GM12891 (cell line): Measurements from ENCODE around the gene THNSL1.

Experiments
- DNase-seq: peaks from one replicate; pipeline ENCODE4 v3.0.0; 2011; ENCODE audit warnings: low spot score; ENCODE audit not compliant: insufficient read length
- FAIRE-seq: peaks from 2 replicates; lab custom pipeline; 2011; peaks lifted over from hg19 to GRCh38; lab: Jason Lieb, UNC
- PAX5 ChIP-seq: IDR thresholded peaks from 2 replicates; pipeline ENCODE4 v1.6.1; 2011; ENCODE audit warnings: low read length, moderate library complexity, mild to moderate bottlenecking; ENCODE audit not compliant: insufficient read depth, severe bottlenecking
- POLR2A ChIP-seq: IDR thresholded peaks from 2 replicates; pipeline ENCODE4 v1.6.1; 2011; ENCODE audit warnings: low read depth, low read length, control low read depth
- POLR2AphosphoS5 ChIP-seq: IDR thresholded peaks from 2 replicates; pipeline ENCODE4 v1.6.1; 2011; ENCODE audit warnings: low read depth, low read length, control low read depth
- POU2F2 ChIP-seq: IDR thresholded peaks from 2 replicates; pipeline ENCODE4 v1.6.1; 2011; ENCODE audit warnings: low read depth, mild to moderate bottlenecking, control low read depth, low read length, moderate library complexity
- SPI1 ChIP-seq: IDR thresholded peaks from 2 replicates; pipeline ENCODE4 v1.6.1; 2011; ENCODE audit warnings: low read depth, low read length, control low read depth
- TAF1 ChIP-seq: IDR thresholded peaks from 2 replicates; pipeline ENCODE4 v1.6.1; 2011; ENCODE audit warnings: low read depth, low read length, control low read depth

The THNSL1 gene

DNA sequence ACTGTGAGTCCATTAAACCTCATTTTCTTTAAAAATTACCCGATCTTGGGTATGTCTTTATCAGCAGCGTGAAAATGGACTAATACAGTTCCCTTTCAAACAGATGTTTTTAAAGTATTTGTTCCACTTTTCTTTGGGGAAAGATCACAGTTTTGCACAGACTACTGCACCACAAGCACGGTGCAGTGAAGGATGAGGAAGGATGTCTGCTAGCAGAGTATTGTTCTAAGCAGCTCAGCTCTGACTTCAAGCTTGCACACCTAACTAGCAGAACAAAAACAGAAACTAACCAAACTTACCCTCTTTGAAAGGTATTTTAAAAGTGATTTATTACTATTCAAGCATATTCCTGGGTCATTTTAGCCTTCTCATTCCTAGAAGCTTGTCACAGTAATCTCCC, 20.0 kb downstream of the THNSL1 start:
- DNase-seq (no peak), FAIRE-seq (no peak)
- TF ChIP-seq SPI1 (no peak), TAF1 (no peak), PAX5 (no peak), POU2F2 (no peak), POLR2A (no peak), POLR2AphosphoS5 (no peak)

DNA sequence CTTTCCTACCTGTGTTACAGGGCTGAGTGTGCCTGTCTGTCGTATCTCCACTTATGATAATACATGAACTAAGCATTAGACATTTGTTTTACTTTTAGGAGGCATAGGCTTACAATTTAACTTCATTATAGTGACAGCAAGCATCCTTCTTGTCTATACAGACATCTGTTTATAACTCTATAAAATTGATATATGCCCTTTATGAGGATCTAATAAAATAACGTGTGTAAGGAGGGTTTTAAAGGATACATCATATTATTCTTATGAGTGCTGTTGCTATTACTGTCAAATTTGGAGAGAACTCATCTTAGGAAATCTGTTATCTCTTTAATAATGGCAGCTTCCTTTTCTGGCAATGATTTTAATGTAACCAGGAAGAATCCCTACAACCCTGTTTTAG, 21.9 kb downstream of the THNSL1 start:
- no peak for TF ChIP-seq PAX5
- FAIRE-seq (no peak), DNase-seq (no peak)

DNA sequence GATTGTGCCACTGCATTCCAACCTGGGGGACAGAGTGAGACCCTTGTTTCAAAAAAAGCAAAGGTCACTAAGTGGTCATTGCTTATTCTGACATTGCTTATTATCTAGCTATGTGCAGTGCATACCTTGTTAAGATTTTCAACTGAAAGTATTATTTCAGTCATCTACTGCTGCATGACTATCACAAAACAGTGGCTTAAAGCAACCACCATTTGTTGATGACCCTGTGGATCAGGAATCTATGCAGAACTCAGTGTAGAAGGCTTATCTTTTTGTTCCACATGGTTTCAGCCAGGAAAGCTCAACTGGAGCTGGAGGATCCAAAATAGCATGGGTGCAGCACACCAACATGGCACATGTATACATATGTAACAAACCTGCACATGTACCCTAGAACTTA, 23.1 kb downstream of the THNSL1 start:
- FAIRE-seq (no peak), DNase-seq (no peak)
- no peak for TF ChIP-seq POU2F2
- TF ChIP-seq POLR2AphosphoS5, result no peak
- TF ChIP-seq TAF1, result no peak
- no peak for TF ChIP-seq PAX5
- no peak for TF ChIP-seq POLR2A
- no peak for TF ChIP-seq SPI1

DNA sequence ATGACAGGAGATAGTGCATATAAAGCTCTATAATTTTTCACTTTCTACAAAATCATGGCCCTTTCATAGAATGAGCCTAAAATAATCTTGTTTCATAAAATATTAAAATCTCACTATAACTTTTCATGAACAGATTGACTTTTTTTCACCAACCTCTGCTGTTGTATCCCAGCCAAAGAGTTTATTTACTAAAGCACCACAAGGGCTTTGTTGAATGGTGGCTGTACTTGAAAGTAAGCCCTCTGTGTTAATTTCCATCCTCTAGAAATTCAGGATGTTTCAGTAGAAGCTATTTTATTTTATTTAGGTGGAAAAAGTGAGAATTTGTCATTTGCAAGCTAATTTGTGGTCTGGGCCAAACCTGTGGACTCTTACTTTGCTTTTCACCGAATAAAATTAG, 30.2 kb downstream of the THNSL1 start:
- FAIRE-seq (no peak), DNase-seq (no peak)
- TF ChIP-seq PAX5 (no peak), TAF1 (no peak), SPI1 (no peak), POLR2AphosphoS5 (no peak), POLR2A (no peak), POU2F2 (no peak)

DNA sequence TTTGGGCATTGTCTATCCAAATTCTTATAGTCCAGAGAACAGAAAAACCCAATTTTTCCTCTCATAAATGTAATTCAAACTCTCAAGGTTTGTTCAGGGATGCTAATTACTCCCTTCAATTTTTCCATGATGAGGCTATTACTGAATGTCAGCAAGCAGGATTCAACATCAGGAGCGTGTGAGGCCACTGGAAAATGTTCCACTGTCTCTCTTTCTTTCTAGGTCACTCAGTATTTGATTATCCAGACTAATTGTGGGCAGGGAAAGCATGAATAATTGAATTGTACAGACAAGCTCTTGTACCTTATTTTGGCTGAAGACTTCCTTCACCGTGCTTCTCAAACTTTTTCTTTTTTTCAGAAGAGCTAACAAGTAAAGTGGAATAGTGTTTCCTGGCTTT, 30.7 kb downstream of the THNSL1 start:
- TF ChIP-seq SPI1, result no peak
- no peak for TF ChIP-seq POLR2AphosphoS5
- no peak for TF ChIP-seq TAF1
- no peak for TF ChIP-seq PAX5
- no peak for TF ChIP-seq POLR2A
- no peak for TF ChIP-seq POU2F2
- DNase-seq, result no peak
- FAIRE-seq, result no peak

DNA sequence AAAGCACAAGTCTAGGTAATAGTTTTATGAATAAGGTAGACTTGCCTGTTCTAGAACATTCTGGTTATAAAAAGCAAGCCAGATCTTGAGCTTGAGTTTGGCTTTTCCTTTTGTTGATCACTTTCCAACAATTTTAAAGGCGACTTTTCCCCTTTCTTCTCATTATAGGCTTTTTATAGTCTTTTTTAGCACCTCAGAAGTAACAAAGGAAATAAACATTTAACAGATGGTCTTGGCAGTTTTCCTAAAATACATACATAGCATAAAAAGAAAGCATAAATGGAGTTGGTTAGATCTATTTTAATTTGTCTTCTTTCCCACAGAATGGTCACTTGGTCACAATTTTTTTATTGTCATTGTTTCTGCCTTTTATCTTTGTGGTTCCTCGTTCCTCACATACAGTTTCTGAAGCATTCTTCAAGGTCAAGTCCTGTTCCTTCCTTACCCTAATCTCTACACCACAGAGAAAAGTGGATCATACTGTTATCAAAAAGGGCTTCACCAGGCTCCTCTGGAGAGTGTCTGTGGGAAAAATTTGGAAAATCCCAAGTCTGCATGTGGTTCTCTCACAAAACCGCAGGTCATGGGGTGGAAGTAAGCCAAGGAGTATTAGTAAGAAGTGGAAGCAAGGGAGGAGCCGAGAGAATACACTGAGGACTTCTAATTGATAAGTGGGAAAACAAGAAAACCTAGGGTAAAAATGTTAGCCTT, 31.3 kb downstream of the THNSL1 start:
- no peak for DNase-seq
- TF ChIP-seq TAF1, result no peak
- FAIRE-seq, result no peak

DNA sequence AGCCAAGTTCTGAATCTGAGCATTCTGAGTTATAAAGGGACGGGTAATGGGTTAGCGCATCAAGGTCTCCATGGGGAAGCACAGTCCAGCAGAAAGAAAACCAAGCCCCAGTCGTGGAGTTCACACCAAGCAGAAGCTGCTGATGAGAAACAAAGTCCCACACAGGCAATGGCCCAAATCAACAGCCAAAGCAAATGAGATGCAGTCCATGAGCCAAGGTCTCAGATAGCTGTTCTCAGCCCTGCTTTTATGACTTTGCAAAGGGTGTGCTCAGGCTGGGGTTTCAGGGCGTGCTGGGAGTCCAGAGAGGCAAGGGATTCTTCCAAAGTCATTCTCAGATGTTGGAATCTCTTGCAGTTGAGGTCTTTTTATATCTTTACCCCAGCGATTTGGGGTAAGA, 32.0 kb downstream of the THNSL1 start:
- DNase-seq (no peak), FAIRE-seq (no peak)
- TF ChIP-seq POLR2A (no peak), POLR2AphosphoS5 (no peak)

DNA sequence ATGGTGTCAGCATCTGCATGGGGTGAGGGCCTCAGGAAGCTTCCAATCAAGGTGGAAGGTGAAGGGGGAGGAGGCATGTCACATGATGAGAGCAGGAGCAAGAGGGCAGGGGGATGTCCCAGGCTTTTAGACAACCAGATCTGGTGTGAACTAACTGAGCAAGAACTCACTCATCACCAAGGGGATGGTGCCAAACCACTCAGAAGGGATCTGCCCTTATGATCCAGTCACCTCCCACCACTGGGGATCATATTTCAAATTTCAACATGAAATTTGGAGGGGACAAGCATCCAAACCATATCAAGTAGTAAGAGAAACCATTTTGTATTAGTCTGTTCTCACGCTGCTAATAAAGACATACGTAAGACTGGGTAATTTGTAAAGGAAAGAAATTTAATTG, 33.6 kb downstream of the THNSL1 start:
- no peak for DNase-seq
- FAIRE-seq, result no peak
- no peak for TF ChIP-seq PAX5
- TF ChIP-seq TAF1, result no peak
- TF ChIP-seq POLR2AphosphoS5, result no peak
- TF ChIP-seq SPI1, result no peak
- TF ChIP-seq POLR2A, result no peak
- TF ChIP-seq POU2F2, result no peak

DNA sequence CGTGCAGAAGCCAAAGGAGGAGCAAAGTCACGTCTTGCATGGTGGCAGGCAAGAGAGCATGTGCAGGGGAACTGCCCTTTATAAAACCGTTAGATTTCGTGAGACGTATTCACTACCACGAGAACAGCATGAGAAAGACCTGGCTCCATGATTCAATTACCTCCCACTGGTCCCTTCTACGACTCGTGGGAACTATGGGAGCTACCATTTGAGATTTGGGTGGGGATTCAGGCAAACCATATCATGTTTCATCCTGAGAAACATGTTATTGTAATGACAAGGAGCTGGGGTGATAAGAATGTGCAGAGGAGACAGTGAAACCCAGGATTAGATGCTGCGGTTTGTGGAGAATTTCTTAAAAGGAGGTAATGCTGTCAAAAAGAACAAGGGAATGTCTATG, 34.0 kb downstream of the THNSL1 start:
- FAIRE-seq (no peak), DNase-seq (no peak)
- TF ChIP-seq POU2F2, result no peak
- no peak for TF ChIP-seq POLR2A
- no peak for TF ChIP-seq SPI1
- no peak for TF ChIP-seq TAF1
- no peak for TF ChIP-seq POLR2AphosphoS5
- no peak for TF ChIP-seq PAX5

DNA sequence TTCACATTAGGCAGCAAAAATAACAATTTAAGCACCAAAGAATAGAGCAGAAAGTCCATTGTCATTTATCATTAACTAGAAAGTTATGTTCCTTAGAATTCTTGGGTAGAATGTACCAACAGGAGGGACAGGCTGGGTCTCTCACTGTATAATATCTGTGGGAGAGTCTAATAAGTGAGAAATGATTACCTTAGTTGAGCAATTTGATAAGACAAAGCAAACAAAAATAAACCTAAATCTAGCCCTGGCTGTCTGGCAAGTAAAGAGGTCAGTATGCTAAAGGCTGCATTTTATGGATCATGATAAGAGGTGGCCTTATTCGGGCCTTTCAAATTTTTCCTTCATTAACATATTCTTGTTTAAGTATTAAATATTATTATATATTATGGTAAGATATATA, 35.6 kb downstream of the THNSL1 start:
- FAIRE-seq (no peak), DNase-seq (no peak)
- TF ChIP-seq PAX5, result no peak
- TF ChIP-seq POU2F2, result no peak
- no peak for TF ChIP-seq POLR2AphosphoS5
- TF ChIP-seq TAF1, result no peak
- TF ChIP-seq SPI1, result no peak
- no peak for TF ChIP-seq POLR2A

DNA sequence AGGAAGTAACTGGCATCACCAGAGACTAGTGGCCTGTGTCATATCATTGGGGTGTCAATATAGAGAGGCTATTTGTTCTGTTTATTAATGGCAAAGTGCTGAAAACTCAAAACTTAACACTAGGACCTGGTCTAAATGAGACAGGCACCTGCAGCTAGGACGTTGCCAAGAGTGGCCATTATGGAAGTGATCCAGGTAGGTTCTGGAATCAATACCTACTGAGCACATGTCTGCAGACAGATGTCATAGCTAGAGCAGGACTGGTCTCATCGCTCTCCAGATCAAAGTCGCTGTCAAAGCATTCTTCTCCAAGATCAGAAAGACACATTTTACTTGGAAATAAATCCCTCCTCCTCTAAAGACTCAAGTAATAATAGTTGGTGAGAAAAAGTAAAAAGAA, 40.3 kb downstream of the THNSL1 start:
- FAIRE-seq, result no peak
- TF ChIP-seq SPI1, result no peak
- TF ChIP-seq POLR2AphosphoS5, result no peak
- TF ChIP-seq POU2F2, result no peak
- TF ChIP-seq PAX5, result no peak
- no peak for TF ChIP-seq TAF1
- no peak for TF ChIP-seq POLR2A
- DNase-seq, result no peak
